Glutamatergic neuron (in vitro differentiated cells): ENCODE measurements around the gene LIN7C. TPM values are rescaled to one million over a fixed set of nuclear protein-coding genes. Genes with fewer than 3 reads are reported as not detected.
A peak's percentile ranks its signal among the peaks of the same experiment; 100 is the strongest.

ENCODE experiments used
- DNase-seq: peaks from one replicate; pipeline ENCODE4 v3.0.0; 2022
- H3K27ac Mint-ChIP-seq: one replicate; pipeline ENCODE4 v1.8.0; 2020; ENCODE audit warnings: mild to moderate bottlenecking, mixed read lengths, inconsistent platforms; ENCODE audit not compliant: unreplicated experiment
- H3K27me3 Mint-ChIP-seq: one replicate; pipeline ENCODE4 v1.8.0; 2020; ENCODE audit warnings: mild to moderate bottlenecking, moderate library complexity, mixed read lengths, inconsistent platforms; ENCODE audit not compliant: unreplicated experiment
- H3K36me3 Mint-ChIP-seq: one replicate; pipeline ENCODE4 v1.8.0; 2020; ENCODE audit warnings: mild to moderate bottlenecking, mixed read lengths, inconsistent platforms; ENCODE audit not compliant: unreplicated experiment
- H3K4me1 Mint-ChIP-seq: one replicate; pipeline ENCODE4 v1.8.0; 2020; ENCODE audit warnings: mild to moderate bottlenecking, low read depth, mixed read lengths, inconsistent platforms; ENCODE audit not compliant: unreplicated experiment
- H3K4me3 Mint-ChIP-seq: one replicate; pipeline ENCODE4 v1.8.0; 2020; ENCODE audit warnings: mild to moderate bottlenecking, mixed read lengths, inconsistent platforms; ENCODE audit not compliant: unreplicated experiment
- H3K9me3 Mint-ChIP-seq: one replicate; pipeline ENCODE4 v1.8.0; 2020; ENCODE audit warnings: mild to moderate bottlenecking, moderate library complexity, mixed read lengths, inconsistent platforms; ENCODE audit not compliant: unreplicated experiment
- microRNA-seq: library from miRNA; unstranded; fragments of <30 nt; microRNA quantifications from one replicate; pipeline ENCODE4, GENCODE V29; 2020; ENCODE audit not compliant: unreplicated experiment
- total RNA-seq: library from RNA; stranded (reverse); fragmentation: NEBNext Ultra II Directional; extraction: Animal tissue kit (Norgen Biotek cat#: 25700); gene quantifications from one replicate; pipeline ENCODE4 v1.2.1, GENCODE V29; 2021; ENCODE audit not compliant: unreplicated experiment
- TF ChIP-seq, protein P1 (sequence below): fragments of 200-600 bp; sonication (generic); IDR thresholded peaks from one replicate; pipeline ENCODE4 v1.5.0; 2021; ENCODE audit not compliant: partially characterized antibody, unreplicated experiment

Gene LIN7C
- total RNA-seq, 1 donor from 2014 or later = 44.7 TPM

DNA sequence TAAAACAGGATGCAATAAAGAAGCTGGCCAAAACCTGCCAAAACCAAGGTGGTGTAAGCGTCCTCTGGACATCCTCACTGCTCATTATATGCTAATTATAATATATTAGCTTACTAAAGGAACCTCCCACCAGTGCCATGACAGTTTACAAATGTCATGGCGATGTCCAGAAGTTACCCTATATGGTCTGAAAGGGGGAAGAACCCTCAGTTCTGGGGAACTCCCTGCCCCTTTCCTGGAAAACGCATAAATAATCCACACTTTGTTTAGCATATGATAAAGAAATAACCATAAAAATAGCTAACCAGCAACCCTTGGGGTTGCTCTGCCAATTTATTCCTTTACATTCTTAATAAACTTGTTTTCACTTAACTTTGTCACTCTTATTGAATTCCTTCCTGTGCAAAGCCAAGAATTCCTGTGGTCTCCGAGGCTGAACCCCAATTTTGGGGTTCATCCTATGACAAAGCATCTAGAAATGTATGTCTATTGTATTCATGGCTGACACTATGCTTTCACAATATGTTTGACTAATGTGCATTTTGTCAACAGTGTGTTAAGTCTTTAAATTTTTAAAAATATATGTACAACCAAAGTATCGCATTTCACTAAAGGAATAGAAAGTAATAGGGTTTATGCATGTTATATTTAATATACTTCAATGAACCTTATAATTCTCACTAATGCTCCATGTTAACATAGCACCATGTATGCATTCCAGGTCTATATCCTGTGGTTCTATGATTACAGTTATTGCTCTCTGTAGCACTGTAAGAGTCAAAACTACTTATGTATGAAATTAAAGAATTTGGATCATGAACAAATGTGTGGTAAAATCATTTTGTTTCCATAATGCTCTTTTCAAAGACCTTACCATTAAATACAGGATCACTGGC is 59.0 kb downstream of the LIN7C start:
- Mint-ChIP-seq H3K4me3 (no peak overlapping the region), H3K36me3 (no peaks in the 10 kb centered on the region), H3K27ac (no peak overlapping the region), H3K27me3 (peaks cover 3% of the 10 kb centered on the region), H3K4me1 (peaks cover 26% of the 10 kb centered on the region), H3K9me3 (no peaks in the 10 kb centered on the region)
- TF ChIP-seq, protein P1, sequence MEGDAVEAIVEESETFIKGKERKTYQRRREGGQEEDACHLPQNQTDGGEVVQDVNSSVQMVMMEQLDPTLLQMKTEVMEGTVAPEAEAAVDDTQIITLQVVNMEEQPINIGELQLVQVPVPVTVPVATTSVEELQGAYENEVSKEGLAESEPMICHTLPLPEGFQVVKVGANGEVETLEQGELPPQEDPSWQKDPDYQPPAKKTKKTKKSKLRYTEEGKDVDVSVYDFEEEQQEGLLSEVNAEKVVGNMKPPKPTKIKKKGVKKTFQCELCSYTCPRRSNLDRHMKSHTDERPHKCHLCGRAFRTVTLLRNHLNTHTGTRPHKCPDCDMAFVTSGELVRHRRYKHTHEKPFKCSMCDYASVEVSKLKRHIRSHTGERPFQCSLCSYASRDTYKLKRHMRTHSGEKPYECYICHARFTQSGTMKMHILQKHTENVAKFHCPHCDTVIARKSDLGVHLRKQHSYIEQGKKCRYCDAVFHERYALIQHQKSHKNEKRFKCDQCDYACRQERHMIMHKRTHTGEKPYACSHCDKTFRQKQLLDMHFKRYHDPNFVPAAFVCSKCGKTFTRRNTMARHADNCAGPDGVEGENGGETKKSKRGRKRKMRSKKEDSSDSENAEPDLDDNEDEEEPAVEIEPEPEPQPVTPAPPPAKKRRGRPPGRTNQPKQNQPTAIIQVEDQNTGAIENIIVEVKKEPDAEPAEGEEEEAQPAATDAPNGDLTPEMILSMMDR = no peak
- no peak for DNase-seq

DNA sequence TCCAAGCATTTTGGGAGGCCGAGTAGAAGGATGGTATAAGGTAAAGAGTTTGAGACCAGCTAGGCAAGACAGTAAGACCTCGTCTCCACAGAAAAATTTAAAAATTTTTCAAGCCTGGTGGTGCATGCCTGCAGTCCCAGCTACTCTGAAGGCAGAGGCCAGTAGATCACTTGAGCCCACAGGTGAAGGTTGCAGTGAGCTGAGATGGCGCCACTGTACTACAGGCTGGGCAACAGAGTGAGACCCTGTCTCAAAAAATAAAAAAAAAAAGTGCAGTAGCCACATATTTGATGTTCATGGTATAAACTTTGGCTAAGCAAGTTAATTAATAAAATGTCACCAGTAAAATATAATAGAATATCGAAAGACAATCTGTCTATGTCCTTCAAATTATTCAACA is 60.9 kb downstream of the LIN7C start:
- peak overlapping the region; percentile 71 for H3K27ac Mint-ChIP-seq
- peaks cover 32% of the 10 kb centered on the region for H3K4me1 Mint-ChIP-seq
- no peak overlapping the region for H3K4me3 Mint-ChIP-seq
- H3K27me3 Mint-ChIP-seq = peaks cover 3% of the 10 kb centered on the region
- H3K36me3 Mint-ChIP-seq = no peaks in the 10 kb centered on the region
- no peak for DNase-seq
- TF ChIP-seq, protein P1 = no peak
- no peaks in the 10 kb centered on the region for H3K9me3 Mint-ChIP-seq

DNA sequence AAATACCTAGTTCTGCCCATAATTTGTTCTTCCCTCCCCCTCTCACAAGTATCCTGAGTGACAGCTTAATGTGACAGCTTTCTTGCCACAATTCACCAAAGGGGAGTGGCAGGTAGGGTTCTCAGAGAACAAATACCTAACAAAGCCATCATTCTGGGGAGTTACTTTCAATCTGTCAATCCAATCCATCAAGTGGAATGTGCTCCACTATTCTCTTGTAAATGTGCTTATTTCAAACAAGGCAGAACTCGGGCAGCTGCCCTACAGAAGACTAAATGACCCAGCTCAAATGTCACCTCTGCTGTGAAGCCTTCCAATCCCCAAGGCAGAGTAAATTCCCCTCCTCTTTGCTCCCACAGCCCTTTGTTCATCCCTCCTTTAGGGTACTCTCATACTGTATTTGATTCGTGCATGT is 61.8 kb downstream of the LIN7C start:
- H3K27ac Mint-ChIP-seq = peak overlapping the region; percentile 71
- H3K9me3 Mint-ChIP-seq = no peaks in the 10 kb centered on the region
- H3K4me1 Mint-ChIP-seq = peaks cover 35% of the 10 kb centered on the region
- peaks cover 3% of the 10 kb centered on the region for H3K27me3 Mint-ChIP-seq
- DNase-seq = no peak
- TF ChIP-seq, protein P1 = no peak
- peak overlapping the region; percentile 70 for H3K4me3 Mint-ChIP-seq
- no peaks in the 10 kb centered on the region for H3K36me3 Mint-ChIP-seq

Small RNAs within 50 kb of the gene (microRNA-seq; reads per million reads assigned to microRNA genes)
- gene MIR8087 = not detected

Other genes with a start within 250 kb of the LIN7C start
- gene CCDC34, start 143.6 kb downstream of the LIN7C start, total RNA-seq = 3.5 TPM
- 87.1 TPM for gene LGR4, start 34.0 kb downstream of the LIN7C start, total RNA-seq
- gene BDNF, start 193.7 kb upstream of the LIN7C start, total RNA-seq = 0.42 TPM